ENCODE measurements around the gene FAM149B1. TPM values are rescaled to one million over a fixed set of nuclear protein-coding genes. Genes with fewer than 3 reads are reported as not detected.

The FAM149B1 gene
- total and polyA plus RNA-seq, 10 of the 15 experiments (the other 5 are each of a cell fraction or from before 2014, with no cell fraction given), result 6.6 to 20.9 (median 11.2) TPM

DNA sequence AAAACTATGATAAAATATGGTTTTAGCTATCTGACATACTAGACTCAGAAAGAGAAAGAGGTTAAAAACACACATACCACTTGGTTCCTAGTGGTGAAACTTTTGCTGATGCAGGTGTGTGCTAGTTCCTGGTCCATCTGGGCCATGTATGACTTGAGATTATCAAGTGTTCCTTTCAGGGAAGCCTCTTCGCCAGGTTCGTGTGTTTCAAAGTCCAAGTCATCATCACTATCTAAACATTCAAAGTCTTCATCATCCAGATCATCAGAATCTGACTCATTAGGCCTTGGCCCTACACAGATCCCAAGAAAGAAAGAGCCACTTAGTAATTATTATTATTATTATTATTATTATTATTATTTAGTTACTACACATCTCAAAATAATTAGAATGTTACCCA is 31.3 kb upstream of the FAM149B1 start:
- Histone ChIP-seq H3K4me3 (no peak overlapping the region), H3K9ac (ENCODE audit: control insufficient read depth, insufficient read depth, low read length) (no peak overlapping the region), H3K27me3 (replicated peaks in 1 of 2; ENCODE audit: control insufficient read depth in 2 of 2, insufficient read depth in 2 of 2, low read length in 1 of 2) (no peaks in the 10 kb centered on the region), H3K27ac (ENCODE audit: control insufficient read depth, insufficient read depth) (no peak overlapping the region), H3K36me3 (ENCODE audit: control insufficient read depth in 2 of 2, insufficient read depth in 2 of 2, low read length in 1 of 2) (peaks cover 3 to 33% of the 10 kb centered on the region in 2 experiments; a peak in 3 of 4 replicates), H3K79me2 (ENCODE audit: control insufficient read depth, insufficient read depth, low read length) (no peaks in the 10 kb centered on the region), H3K4me2 (ENCODE audit: control insufficient read depth, insufficient read depth) (no peak overlapping the region), H4K20me1 (ENCODE audit: control insufficient read depth, insufficient read depth) (no peaks in the 10 kb centered on the region), H2AFZ (ENCODE audit: control insufficient read depth, low read depth, low read length) (no peak overlapping the region), H3K9me3 (replicated peaks; ENCODE audit: control insufficient read depth, insufficient read depth, low read length) (no peaks in the 10 kb centered on the region), H3K4me1 (ENCODE audit: control insufficient read depth, insufficient read depth, low read length) (peaks cover 4% of the 10 kb centered on the region; the same call in 1 of the 2 replicates)
- BruUV-seq (replicated peaks), result no TSS peak
- ChIA-PET CTCF (interaction anchor here (0.8 to 3.4 kb wide), 6 partner anchors 15 to 99 kb away, joined by 3 to 11 read pairs (median 4); partner anchors contain the start of gene NUDT13), RAD21 (ENCODE audit: unreplicated experiment) (no interaction called here), POLR2A (interaction anchor here (1.3 to 1.4 kb wide), 2 partner anchors 9 to 38 kb away, joined by 3 to 4 read pairs; no protein-coding TSS in a partner anchor), SMC1A (ENCODE audit: uncharacterized antibody, unreplicated experiment) (interaction anchor here (1.0 to 2.7 kb wide), 8 partner anchors 8 to 59 kb away, joined by 3 to 14 read pairs (median 5); partner anchors contain the start of gene P4HA1)
- peak; percentile 64 for FAIRE-seq
- no peak for DNase-seq (ENCODE audit: low read depth, low spot score)
- intact Hi-C loops (cut with micrococcal nuclease; ENCODE audit: unreplicated experiment) (no loop called here), in situ Hi-C loops (cut with MboI) (no loop called here)
- no peak for ATAC-seq
- TF ChIP-seq BHLHE40 (IDR thresholded peaks at IDR 0.05; ENCODE audit: borderline replicate concordance in 1 of 2, low read depth in 2 of 2, low read length in 1 of 2) (no peak), DPF2 (IDR thresholded peaks at IDR 0.05) (no peak), MTA2 (IDR thresholded peaks at IDR 0.05; ENCODE audit: low read depth) (no peak)
- 96% methylated on average over 2 of the region's 2 CpGs for WGBS (ENCODE audit: insufficient coverage, insufficient replicate concordance, low lambda C conversion rate, missing lambda C conversion rate)

DNA sequence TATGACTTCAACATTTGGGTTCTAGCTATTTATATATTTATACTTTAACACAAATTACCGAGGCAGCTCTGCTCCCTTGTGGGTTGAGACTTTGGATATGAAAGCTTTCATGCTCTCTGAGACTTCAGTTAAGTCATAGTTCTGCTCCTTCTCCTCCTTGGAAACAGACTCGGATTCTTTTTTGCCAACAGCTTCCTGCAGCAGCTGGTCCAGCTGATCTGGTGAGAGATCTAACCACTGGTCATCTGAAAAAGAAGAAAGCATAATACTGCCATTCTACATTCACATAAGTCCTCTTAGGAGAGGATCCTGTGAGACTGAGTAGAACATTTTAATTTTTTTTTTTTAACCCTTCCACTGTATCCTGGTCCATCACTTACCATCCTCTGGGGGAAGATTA is 28.7 kb upstream of the FAM149B1 start:
- H3K9me3 ChIP-seq (replicated peaks; ENCODE audit: control insufficient read depth, insufficient read depth, low read length), result no peaks in the 10 kb centered on the region
- SMC1A ChIA-PET (ENCODE audit: uncharacterized antibody, unreplicated experiment), result no interaction called here
- H3K27ac ChIP-seq (ENCODE audit: control insufficient read depth, insufficient read depth), result no peak overlapping the region
- CTCF ChIA-PET, result interaction anchor here (0.6 to 1.7 kb wide), 4 partner anchors 19 to 765 kb away, joined by 3 to 5 read pairs (median 4); no protein-coding TSS in a partner anchor
- RAD21 ChIA-PET (ENCODE audit: unreplicated experiment), result interaction anchor here (1.4 to 1.5 kb wide), 2 partner anchors 20 to 43 kb away, joined by 4 to 9 read pairs; partner anchors contain the start of gene P4HA1
- intact Hi-C loops (cut with micrococcal nuclease; ENCODE audit: unreplicated experiment) (no loop called here), in situ Hi-C loops (cut with MboI) (no loop called here)
- no peak overlapping the region for H3K9ac ChIP-seq (ENCODE audit: control insufficient read depth, insufficient read depth, low read length)
- H3K4me1 ChIP-seq (ENCODE audit: control insufficient read depth, insufficient read depth, low read length), result peaks cover 4% of the 10 kb centered on the region; the same call in 1 of the 2 replicates
- no TSS peak for BruUV-seq (replicated peaks)
- 50% methylated on average over 2 of the region's 2 CpGs for WGBS (ENCODE audit: insufficient coverage, insufficient replicate concordance, low lambda C conversion rate, missing lambda C conversion rate)
- no peak overlapping the region for H3K4me2 ChIP-seq (ENCODE audit: control insufficient read depth, insufficient read depth)
- DNase-seq (ENCODE audit: low read depth, low spot score) (no peak), ATAC-seq (no peak), FAIRE-seq (no peak)
- no peaks in the 10 kb centered on the region for H3K79me2 ChIP-seq (ENCODE audit: control insufficient read depth, insufficient read depth, low read length)
- H4K20me1 ChIP-seq (ENCODE audit: control insufficient read depth, insufficient read depth), result no peaks in the 10 kb centered on the region
- no peaks in the 10 kb centered on the region for H3K27me3 ChIP-seq (replicated peaks in 1 of 2; ENCODE audit: control insufficient read depth in 2 of 2, insufficient read depth in 2 of 2, low read length in 1 of 2)
- POLR2A ChIA-PET, result interaction anchor here (0.7 to 0.8 kb wide), 3 partner anchors 13 to 487 kb away, joined by 4 to 5 read pairs (median 4); partner anchors contain the start of genes ECD and FAM149B1
- TF ChIP-seq HDAC6 (IDR thresholded peaks at IDR 0.05; ENCODE audit: unreplicated experiment) (no peak), RUNX3 (IDR thresholded peaks at IDR 0.05; ENCODE audit: low read length) (no peak), RAD21 (IDR thresholded peaks at IDR 0.05; ENCODE audit: insufficient read depth, low read depth, low read length) (no peak)
- no peak overlapping the region for H2AFZ ChIP-seq (ENCODE audit: control insufficient read depth, low read depth, low read length)
- H3K36me3 ChIP-seq (ENCODE audit: control insufficient read depth in 2 of 2, insufficient read depth in 2 of 2, low read length in 1 of 2), result peaks cover 1 to 28% of the 10 kb centered on the region in 2 experiments; a peak in 2 of 4 replicates
- H3K4me3 ChIP-seq, result no peak overlapping the region
